ENCODE results near the gene GLB1L3. TPM values are rescaled to one million over a fixed set of nuclear protein-coding genes. Genes with fewer than 3 reads are reported as not detected.

Gene GLB1L3
- total RNA-seq, result not detected
- long read RNA-seq, result 0 reads

- H3K27ac ChIP-seq (replicated peaks), result no peak within 1 kb of the TSS
Measured at GRCh38 chr11:134275534-134276395, at the start of gene GLB1L3. Gene GLB1L3 (plus strand): TSS chr11:134276379. CDS start chr11:134276741, 362 bp downstream.

DNA sequence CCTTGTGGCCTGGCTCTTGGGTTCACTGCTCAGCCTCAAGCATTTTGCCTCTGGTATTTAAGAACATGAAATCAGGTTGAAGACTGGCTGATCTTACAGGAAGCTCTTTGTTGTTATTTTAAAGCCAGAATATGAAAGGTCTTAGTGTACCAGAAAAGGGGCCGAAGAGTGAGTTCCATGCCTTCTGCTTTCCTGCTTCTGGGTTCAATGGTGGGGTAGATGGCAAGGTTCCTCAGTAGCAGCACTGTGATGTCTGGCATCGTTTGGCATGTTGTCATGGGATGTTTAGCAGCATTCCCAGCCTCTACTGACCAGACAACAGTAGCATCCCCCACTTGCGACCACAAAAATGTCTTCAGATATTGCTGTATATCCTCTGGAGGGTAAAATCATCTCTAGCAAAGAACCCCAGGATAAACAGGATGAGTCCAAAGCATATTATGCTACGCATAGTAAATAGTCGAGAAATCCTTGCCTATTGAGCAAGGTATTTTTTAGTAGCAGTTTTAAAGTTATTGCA, 49.3 kb upstream of the GLB1L3 start:
- H3K27ac ChIP-seq (replicated peaks), result no peak overlapping the region
- no peaks in the 10 kb centered on the region for H3K9me3 ChIP-seq (replicated peaks)
- TF ChIP-seq CTCF (IDR thresholded peaks at IDR 0.05; ENCODE audit: borderline replicate concordance), result no peak
- H3K4me3 ChIP-seq, result peak overlapping the region; percentile 89
- no peaks in the 10 kb centered on the region for H3K36me3 ChIP-seq
- H3K4me1 ChIP-seq, result peaks cover 81% of the 10 kb centered on the region
- DNase-seq, result no peak
- intact Hi-C loops (cut with micrococcal nuclease), result no loop called here
- no peaks in the 10 kb centered on the region for H3K27me3 ChIP-seq (ENCODE audit: low read depth)

More at GRCh38 chr11:134275534-134276395, at the start of gene GLB1L3:
- intact Hi-C loops (cut with micrococcal nuclease), result no loop called here
- DNase-seq, result no peak
- peak; percentile 35 for TF ChIP-seq CTCF (IDR thresholded peaks at IDR 0.05; ENCODE audit: borderline replicate concordance)
- no peaks in the 10 kb centered on the region for H3K36me3 ChIP-seq
- peaks cover 25% of the 10 kb centered on the region for H3K4me1 ChIP-seq
- peak within 1 kb of the TSS; percentile 57 for H3K4me3 ChIP-seq
- no peaks in the 10 kb centered on the region for H3K9me3 ChIP-seq (replicated peaks)
- peaks cover 100% of the 10 kb centered on the region for H3K27me3 ChIP-seq (ENCODE audit: low read depth)

DNA sequence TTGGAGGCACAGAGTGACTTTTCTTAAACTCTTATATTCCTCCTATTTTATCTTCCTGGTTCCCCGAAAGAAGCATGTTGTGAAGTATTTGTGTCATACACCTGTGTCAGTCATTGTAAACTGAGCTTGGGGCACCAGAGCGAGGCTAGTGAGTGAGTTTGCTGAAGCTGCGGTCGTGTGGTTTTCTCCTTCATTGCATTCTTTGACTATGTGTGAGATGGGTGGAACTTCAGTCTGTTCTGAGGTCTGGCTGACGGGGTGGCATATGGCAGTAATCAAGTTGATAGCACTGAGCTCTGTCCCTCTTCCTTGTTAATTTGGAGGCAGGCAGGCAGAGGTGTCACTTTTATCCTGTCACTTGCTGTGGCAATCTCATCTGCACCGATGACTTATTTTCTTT, 47.6 kb upstream of the GLB1L3 start:
- DNase-seq, result no peak
- H3K27ac ChIP-seq (replicated peaks), result no peak overlapping the region
- H3K9me3 ChIP-seq (replicated peaks), result no peaks in the 10 kb centered on the region
- TF ChIP-seq CTCF (IDR thresholded peaks at IDR 0.05; ENCODE audit: borderline replicate concordance), result no peak
- no peaks in the 10 kb centered on the region for H3K27me3 ChIP-seq (ENCODE audit: low read depth)
- peaks cover 83% of the 10 kb centered on the region for H3K4me1 ChIP-seq
- H3K4me3 ChIP-seq, result no peak overlapping the region
- intact Hi-C loops (cut with micrococcal nuclease), result no loop called here
- H3K36me3 ChIP-seq, result no peaks in the 10 kb centered on the region

- Histone ChIP-seq H3K4me1 (peaks cover 88% of the 10 kb centered on the region), H3K36me3 (no peaks in the 10 kb centered on the region), H3K27ac (replicated peaks) (no peak overlapping the region), H3K27me3 (ENCODE audit: low read depth) (no peaks in the 10 kb centered on the region), H3K4me3 (no peak overlapping the region), H3K9me3 (replicated peaks) (no peaks in the 10 kb centered on the region)
- intact Hi-C loops (cut with micrococcal nuclease), result no loop called here
- no peak for TF ChIP-seq CTCF (IDR thresholded peaks at IDR 0.05; ENCODE audit: borderline replicate concordance)
- no peak for DNase-seq
Measured at GRCh38 chr11:134229126-134229790, 46.9 kb upstream of the GLB1L3 start.

DNA sequence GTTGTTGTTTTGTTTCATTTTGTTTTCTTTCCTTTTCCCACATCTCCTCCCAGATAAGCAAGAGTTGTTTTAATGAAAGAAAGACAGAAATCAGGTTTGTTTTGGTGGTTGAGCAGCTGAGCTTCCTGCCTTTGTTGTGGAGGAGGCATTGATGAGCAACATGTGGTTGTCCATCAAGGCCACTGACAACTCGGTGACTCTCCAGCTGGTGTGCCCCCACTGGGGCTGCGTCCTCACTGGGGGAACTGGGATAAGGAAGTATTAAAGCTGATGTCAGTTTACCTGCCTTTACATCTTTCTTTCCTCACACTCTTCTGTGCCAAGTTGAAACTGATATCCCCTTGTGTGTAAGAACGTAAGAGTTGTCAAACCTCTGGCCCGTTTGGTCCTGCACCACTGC, 45.8 kb upstream of the GLB1L3 start:
- Histone ChIP-seq H3K27me3 (ENCODE audit: low read depth) (no peaks in the 10 kb centered on the region), H3K4me1 (peaks cover 93% of the 10 kb centered on the region), H3K9me3 (replicated peaks) (no peaks in the 10 kb centered on the region), H3K4me3 (no peak overlapping the region), H3K27ac (replicated peaks) (no peak overlapping the region), H3K36me3 (peaks cover 9% of the 10 kb centered on the region)
- DNase-seq, result no peak
- intact Hi-C loops (cut with micrococcal nuclease), result no loop called here
- TF ChIP-seq CTCF (IDR thresholded peaks at IDR 0.05; ENCODE audit: borderline replicate concordance), result no peak

Measured in left ventricle myocardium inferior (tissue), 1 donor.